AG09319 (cell line): ENCODE results near the gene HCAR2.

Experiments
- DNase-seq: peaks from one replicate; pipeline ENCODE4 v3.0.0-alpha.2; 2010; ENCODE audit warnings: low read depth; ENCODE audit errors: extremely low read depth
- CTCF ChIP-seq: IDR thresholded peaks from 2 replicates; pipeline ENCODE4 v1.5.1; 2011; ENCODE audit warnings: low read depth, mild to moderate bottlenecking, inconsistent platforms, low read length, moderate library complexity

The HCAR2 gene

GRCh38 chr12:122738571-122738970 lies 35.4 kb upstream of the HCAR2 start:
- DNase-seq = no peak
- TF ChIP-seq CTCF = no peak

- no peak for DNase-seq
- no peak for TF ChIP-seq CTCF
Measured at GRCh38 chr12:122732611-122733010, 29.5 kb upstream of the HCAR2 start.

- no peak for TF ChIP-seq CTCF
- no peak for DNase-seq
Measured at GRCh38 chr12:122732170-122732569, 29.0 kb upstream of the HCAR2 start.

GRCh38 chr12:122730215-122731014 lies 27.3 kb upstream of the HCAR2 start, which contains the start of gene HCAR1:
Gene HCAR1, minus strand, starts transcription at chr12:122730844. Its CDS starts 505 bp downstream, at chr12:122730339.
- TF ChIP-seq CTCF = peak; percentile 4
- DNase-seq = no peak

GRCh38 chr12:122729583-122730214 lies 26.5 kb upstream of the HCAR2 start:
- TF ChIP-seq CTCF = no peak
- no peak for DNase-seq

- no peak for TF ChIP-seq CTCF
Measured at GRCh38 chr12:122726080-122726558, 23.0 kb upstream of the HCAR2 start.

DNA sequence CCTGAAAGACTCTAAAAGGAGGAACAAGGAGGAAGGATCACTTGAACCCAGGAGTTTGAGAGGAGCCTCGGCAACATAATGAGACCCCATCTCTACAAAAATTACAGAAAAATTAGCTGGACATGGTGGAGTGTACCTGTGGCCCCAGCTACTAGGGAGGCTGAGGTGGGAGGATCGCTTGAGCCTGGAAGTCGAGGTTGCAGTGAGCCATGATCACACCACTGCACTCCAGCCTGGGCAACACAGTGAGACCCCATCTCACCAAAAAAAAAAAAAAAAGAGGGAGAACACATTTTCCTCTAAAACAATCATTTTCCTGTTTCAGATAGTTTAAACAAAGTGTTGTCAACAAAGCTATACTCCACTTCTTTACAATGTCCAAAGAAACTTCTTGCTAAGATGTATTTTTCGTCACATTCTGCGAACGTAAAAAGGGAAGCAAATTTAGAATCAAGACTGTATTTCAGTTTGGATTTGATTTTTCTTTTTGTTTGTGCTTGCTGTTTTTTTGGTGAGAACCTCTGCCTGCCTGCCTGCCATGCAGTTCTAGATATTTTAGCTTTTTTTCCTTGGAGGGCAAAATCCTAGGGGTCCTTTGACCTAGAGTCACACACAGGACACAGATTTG lies 22.4 kb upstream of the HCAR2 start:
- DNase-seq = no peak
- TF ChIP-seq CTCF = no peak

More at GRCh38 chr12:122726080-122726558, 23.0 kb upstream of the HCAR2 start:
- no peak for DNase-seq
